Left ventricle myocardium inferior (tissue), 1 donor: ENCODE measurements around the gene PTN. TPM values are rescaled to one million over a fixed set of nuclear protein-coding genes. Genes with fewer than 3 reads are reported as not detected.
A peak's percentile ranks its signal among the peaks of the same experiment; 100 is the strongest.

Source experiments
- DNase-seq: peaks from one replicate; pipeline ENCODE4 v3.0.0-alpha.2; 2020
- H3K27ac ChIP-seq: fragments of 200-600 bp; replicated peaks from 2 replicates; pipeline ENCODE4 v1.8.0; 2021
- H3K27me3 ChIP-seq: fragments of 200-600 bp; 2 replicates; pipeline ENCODE4 v1.8.0; 2021; ENCODE audit warnings: low read depth
- H3K36me3 ChIP-seq: fragments of 200-600 bp; 2 replicates; pipeline ENCODE4 v1.8.0; 2021
- H3K4me1 ChIP-seq: fragments of 200-600 bp; 2 replicates; pipeline ENCODE4 v1.8.0; 2021
- H3K4me3 ChIP-seq: fragments of 200-600 bp; 2 replicates; pipeline ENCODE4 v1.8.0; 2021; ENCODE audit warnings: mild to moderate bottlenecking, moderate library complexity
- H3K9me3 ChIP-seq: fragments of 200-600 bp; replicated peaks from 2 replicates; pipeline ENCODE4 v1.8.0; 2021
- intact Hi-C: fragments of 100-400 bp; cut with micrococcal nuclease; formaldehyde crosslinking; loops from one replicate; pipeline ENCODE4 v1.11.0; 2022
- total RNA-seq: library from RNA; stranded (reverse); fragmentation: NEBNext Ultra II Directional; extraction: Animal tissue kit (Norgen Biotek cat#: 25700); gene quantifications from one replicate; pipeline ENCODE4 v1.2.1, GENCODE V29; 2021
- TF ChIP-seq, protein P1 (sequence below): fragments of 200-600 bp; IDR thresholded peaks from 2 replicates; pipeline ENCODE4 v1.8.0; 2021; ENCODE audit warnings: antibody characterized with exemption, mild to moderate bottlenecking, borderline replicate concordance
- donor health status: DM: no; HTN: yes; CAD: no; lungs with severe emphysema.

Gene PTN
- total RNA-seq, 1 donor from 2014 or later, result 11.2 TPM

DNA sequence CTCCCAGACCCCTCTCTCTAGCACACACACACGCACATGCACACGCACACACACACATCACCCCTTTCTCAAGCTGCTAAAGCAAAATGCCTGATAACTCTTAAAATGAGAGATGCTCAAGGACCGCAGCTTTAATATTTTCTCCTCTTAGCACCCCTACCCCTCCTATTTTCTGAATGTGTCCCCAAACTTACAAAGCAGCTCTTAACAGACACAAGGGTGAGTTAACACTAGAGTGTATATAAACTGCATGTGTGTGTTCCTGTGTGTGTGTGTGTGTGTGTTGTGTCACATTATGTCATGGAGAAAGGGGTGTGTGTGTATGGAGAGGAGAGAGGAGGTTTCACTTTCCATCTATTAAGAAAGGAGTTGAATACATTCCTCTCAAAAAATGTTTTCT lies 1.3 kb downstream of the PTN start:
- TF ChIP-seq, protein P1, sequence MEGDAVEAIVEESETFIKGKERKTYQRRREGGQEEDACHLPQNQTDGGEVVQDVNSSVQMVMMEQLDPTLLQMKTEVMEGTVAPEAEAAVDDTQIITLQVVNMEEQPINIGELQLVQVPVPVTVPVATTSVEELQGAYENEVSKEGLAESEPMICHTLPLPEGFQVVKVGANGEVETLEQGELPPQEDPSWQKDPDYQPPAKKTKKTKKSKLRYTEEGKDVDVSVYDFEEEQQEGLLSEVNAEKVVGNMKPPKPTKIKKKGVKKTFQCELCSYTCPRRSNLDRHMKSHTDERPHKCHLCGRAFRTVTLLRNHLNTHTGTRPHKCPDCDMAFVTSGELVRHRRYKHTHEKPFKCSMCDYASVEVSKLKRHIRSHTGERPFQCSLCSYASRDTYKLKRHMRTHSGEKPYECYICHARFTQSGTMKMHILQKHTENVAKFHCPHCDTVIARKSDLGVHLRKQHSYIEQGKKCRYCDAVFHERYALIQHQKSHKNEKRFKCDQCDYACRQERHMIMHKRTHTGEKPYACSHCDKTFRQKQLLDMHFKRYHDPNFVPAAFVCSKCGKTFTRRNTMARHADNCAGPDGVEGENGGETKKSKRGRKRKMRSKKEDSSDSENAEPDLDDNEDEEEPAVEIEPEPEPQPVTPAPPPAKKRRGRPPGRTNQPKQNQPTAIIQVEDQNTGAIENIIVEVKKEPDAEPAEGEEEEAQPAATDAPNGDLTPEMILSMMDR, result no peak
- H3K36me3 ChIP-seq, result no peaks in the 10 kb centered on the region
- intact Hi-C loops, result no loop called here

DNA sequence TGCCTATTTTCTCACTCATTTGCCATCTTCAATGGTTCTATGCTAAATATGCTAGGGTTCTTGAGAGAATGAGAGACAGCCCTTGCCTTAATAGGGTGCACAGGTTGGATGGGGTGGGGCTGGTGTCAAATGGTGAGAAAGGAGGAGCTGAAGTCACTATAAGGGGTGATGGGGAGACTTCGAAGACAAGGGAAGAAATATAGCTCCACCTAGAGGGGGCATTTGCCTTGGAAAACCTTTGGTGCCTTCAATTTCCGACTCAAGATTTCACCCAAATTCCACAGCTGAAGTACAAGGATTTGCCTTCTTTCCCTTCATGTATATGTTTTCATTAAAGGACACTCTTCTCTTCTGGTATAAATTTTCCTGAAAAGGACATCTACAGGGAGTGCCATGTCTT lies 5.6 kb downstream of the PTN start:
- TF ChIP-seq, protein P1, result no peak
- Histone ChIP-seq H3K9me3 (peaks cover 5% of the 10 kb centered on the region), H3K4me3 (no peak overlapping the region), H3K36me3 (no peaks in the 10 kb centered on the region), H3K27ac (no peak overlapping the region), H3K4me1 (no peaks in the 10 kb centered on the region), H3K27me3 (no peaks in the 10 kb centered on the region)
- no peak for DNase-seq
- intact Hi-C loops, result no loop called here

More for the DNA sequence above, 1.3 kb downstream of the PTN start:
- Histone ChIP-seq H3K4me3 (peak overlapping the region; percentile 63), H3K27ac (no peak overlapping the region), H3K4me1 (peaks cover 6% of the 10 kb centered on the region), H3K27me3 (peaks cover 30% of the 10 kb centered on the region), H3K9me3 (no peaks in the 10 kb centered on the region)
- DNase-seq, result no peak

DNA sequence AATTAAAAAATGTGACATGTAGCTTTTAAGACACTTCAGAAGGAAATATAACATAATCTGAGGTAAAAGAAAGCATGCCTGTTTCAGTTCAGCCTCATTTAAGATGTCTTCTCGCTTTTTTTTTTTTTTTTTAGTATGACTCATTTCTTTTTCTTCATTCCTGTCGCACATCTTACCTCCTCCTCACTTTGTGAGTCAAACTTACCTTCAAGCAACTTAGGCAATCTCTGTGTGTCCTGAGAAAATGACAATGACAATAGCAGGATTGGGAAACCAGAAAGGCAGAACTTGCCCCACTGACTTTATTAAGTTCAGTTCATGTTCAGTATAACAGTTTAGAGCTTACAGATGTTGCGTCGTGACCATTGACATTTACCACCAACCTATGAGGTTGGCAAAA lies 7.7 kb downstream of the PTN start:
- no peak for DNase-seq
- TF ChIP-seq, protein P1, result no peak
- peaks cover 5% of the 10 kb centered on the region for H3K9me3 ChIP-seq
- no peak overlapping the region for H3K27ac ChIP-seq
- intact Hi-C loops, result no loop called here
- H3K27me3 ChIP-seq, result no peaks in the 10 kb centered on the region
- H3K4me3 ChIP-seq, result no peak overlapping the region
- no peaks in the 10 kb centered on the region for H3K4me1 ChIP-seq
- H3K36me3 ChIP-seq, result no peaks in the 10 kb centered on the region

DNA sequence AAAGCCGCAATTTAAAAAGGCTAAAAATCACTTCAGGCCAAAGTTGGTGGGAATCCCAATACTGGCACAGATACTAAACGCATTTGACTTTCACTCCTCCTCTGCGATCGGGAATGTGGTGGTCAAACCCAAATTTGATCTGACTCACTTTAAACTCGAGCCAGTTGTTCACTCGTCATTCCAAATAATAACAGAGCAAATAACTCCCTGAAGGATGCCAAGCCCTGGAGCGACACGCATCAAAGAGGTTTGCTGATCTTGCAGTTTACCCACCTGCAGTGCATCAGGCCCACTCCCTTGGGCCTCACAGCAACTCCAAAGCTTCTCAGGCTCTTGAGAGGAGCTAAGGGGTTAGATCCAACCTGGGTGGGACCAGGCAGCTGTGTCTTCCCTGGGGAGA lies 12.2 kb downstream of the PTN start:
- no peak overlapping the region for H3K27ac ChIP-seq
- intact Hi-C loops, result no loop called here

DNA sequence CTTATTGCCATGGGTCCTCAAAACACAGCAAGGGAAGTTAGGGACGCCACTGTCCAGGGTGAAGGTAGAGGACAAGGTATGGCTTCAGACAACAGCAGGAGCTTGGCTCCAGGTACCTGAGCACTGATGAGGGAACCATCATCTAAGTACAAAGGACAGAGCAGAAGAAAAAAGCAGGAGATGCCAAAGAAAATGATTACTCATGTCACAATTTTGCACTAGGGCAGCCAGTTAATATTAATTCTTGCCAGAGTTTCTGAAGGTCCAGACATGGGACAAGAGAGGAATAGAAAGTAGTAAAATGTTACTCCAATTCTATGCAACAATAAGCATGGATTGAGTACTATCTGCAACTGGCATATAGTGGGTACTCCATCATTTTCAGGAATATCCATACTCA lies 14.1 kb downstream of the PTN start:
- Histone ChIP-seq H3K9me3 (peaks cover 5% of the 10 kb centered on the region), H3K4me1 (no peaks in the 10 kb centered on the region), H3K27me3 (no peaks in the 10 kb centered on the region), H3K27ac (no peak overlapping the region), H3K36me3 (no peaks in the 10 kb centered on the region), H3K4me3 (no peak overlapping the region)
- DNase-seq, result no peak
- TF ChIP-seq, protein P1, result no peak
- intact Hi-C loops, result no loop called here

More for the DNA sequence above, 12.2 kb downstream of the PTN start:
- H3K4me3 ChIP-seq, result no peak overlapping the region
- H3K4me1 ChIP-seq, result no peaks in the 10 kb centered on the region
- peaks cover 5% of the 10 kb centered on the region for H3K9me3 ChIP-seq
- no peak for DNase-seq
- TF ChIP-seq, protein P1, result no peak
- H3K27me3 ChIP-seq, result no peaks in the 10 kb centered on the region
- H3K36me3 ChIP-seq, result no peaks in the 10 kb centered on the region
